Body of pancreas (tissue), 4 donors: ENCODE results near the gene ATP11A.

Experiments
- POLR2A ChIP-seq, 3 donors: fragments of 450-650 bp; IDR thresholded peaks; one replicate each; pipeline ENCODE4 v1.6.1; 2016; ENCODE audit warnings: antibody characterized with exemption in 3 of 3, mild to moderate bottlenecking in 2 of 3
- TF ChIP-seq, protein P1 (sequence below), 7 experiments: fragments of 450-650 bp in 4 of 7; fragments of 200-600 bp in 3 of 7; sonication (generic) in 3 of 7; IDR thresholded peaks; one replicate each; pipeline ENCODE4 v1.5.1; 2016 to 2019; ENCODE audit warnings: antibody characterized with exemption in 7 of 7

GRCh38 chr13:112892426-112893206 lies 202.8 kb downstream of the ATP11A start:
- TF ChIP-seq, protein P1, sequence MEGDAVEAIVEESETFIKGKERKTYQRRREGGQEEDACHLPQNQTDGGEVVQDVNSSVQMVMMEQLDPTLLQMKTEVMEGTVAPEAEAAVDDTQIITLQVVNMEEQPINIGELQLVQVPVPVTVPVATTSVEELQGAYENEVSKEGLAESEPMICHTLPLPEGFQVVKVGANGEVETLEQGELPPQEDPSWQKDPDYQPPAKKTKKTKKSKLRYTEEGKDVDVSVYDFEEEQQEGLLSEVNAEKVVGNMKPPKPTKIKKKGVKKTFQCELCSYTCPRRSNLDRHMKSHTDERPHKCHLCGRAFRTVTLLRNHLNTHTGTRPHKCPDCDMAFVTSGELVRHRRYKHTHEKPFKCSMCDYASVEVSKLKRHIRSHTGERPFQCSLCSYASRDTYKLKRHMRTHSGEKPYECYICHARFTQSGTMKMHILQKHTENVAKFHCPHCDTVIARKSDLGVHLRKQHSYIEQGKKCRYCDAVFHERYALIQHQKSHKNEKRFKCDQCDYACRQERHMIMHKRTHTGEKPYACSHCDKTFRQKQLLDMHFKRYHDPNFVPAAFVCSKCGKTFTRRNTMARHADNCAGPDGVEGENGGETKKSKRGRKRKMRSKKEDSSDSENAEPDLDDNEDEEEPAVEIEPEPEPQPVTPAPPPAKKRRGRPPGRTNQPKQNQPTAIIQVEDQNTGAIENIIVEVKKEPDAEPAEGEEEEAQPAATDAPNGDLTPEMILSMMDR (IDR thresholded peaks at IDR 0.05), result no peak
- no peak for TF ChIP-seq POLR2A (IDR thresholded peaks at IDR 0.05)
